ENCODE results near the gene DNAH10. TPM values are rescaled to one million over a fixed set of nuclear protein-coding genes. Genes with fewer than 3 reads are reported as not detected.

DNAH10 gene
- total RNA-seq, 2 experiments from 2014 or later: 0.18 TPM

- no peak for DNase-seq
- CTCF ChIA-PET: interaction anchor here (0.9 to 1.3 kb wide), 4 partner anchors 10 to 389 kb away, joined by 3 to 6 read pairs (median 4); no protein-coding TSS in a partner anchor
- Mint-ChIP-seq H3K27ac (no peak overlapping the region), H3K4me1 (ENCODE audit: low read depth) (peaks cover 52% of the 10 kb centered on the region), H3K36me3 (ENCODE audit: low read depth) (peaks cover 8% of the 10 kb centered on the region), H3K4me3 (no peak overlapping the region), H3K9me3 (ENCODE audit: insufficient read depth) (no peaks in the 10 kb centered on the region), H3K27me3 (ENCODE audit: low read depth) (peaks cover 4% of the 10 kb centered on the region)
- no peak for ATAC-seq
- POLR2A ChIA-PET: interaction anchor here (1.0 kb wide), 1 partner anchor 9 kb away, joined by 3 read pairs; no protein-coding TSS in a partner anchor
These were observed 171.1 kb downstream of the DNAH10 start for GRCh38 chr12:123933214-123933613.

- ChIA-PET POLR2A (interaction anchor here (1.0 kb wide), 1 partner anchor 8 kb away, joined by 3 read pairs; no protein-coding TSS in a partner anchor), CTCF (interaction anchor here (1.2 to 1.5 kb wide), 3 partner anchors 20 to 29 kb away, joined by 3 to 8 read pairs (median 5); no protein-coding TSS in a partner anchor)
- DNase-seq (no peak), ATAC-seq (no peak)
- H3K9me3 Mint-ChIP-seq (ENCODE audit: insufficient read depth): no peaks in the 10 kb centered on the region
- peaks cover 61% of the 10 kb centered on the region for H3K4me1 Mint-ChIP-seq (ENCODE audit: low read depth)
- H3K27ac Mint-ChIP-seq: no peak overlapping the region
- H3K4me3 Mint-ChIP-seq: no peak overlapping the region
- peaks cover 8% of the 10 kb centered on the region for H3K36me3 Mint-ChIP-seq (ENCODE audit: low read depth)
- H3K27me3 Mint-ChIP-seq (ENCODE audit: low read depth): peaks cover 4% of the 10 kb centered on the region
These were observed 172.0 kb downstream of the DNAH10 start for GRCh38 chr12:123934016-123934620.

DNA sequence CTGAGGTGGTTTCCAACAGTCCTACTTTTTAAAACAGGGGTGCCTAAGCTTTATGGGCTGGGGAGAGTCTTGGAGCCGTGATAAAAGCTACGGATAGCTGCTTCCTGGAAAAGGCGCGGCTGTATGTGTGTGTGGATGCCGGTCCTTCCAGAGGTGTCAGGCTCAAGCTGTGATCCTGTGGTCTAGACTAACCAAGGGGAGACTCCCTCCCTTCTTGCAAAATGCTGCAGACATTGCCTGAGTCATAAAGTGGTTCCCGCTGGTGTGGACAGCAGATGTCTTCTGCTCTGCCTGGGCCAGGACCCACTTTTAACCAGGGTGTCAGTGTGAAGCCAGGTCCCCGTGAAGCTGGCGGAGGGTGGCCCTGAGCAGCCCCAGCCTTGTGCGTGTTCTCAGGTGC lies 172.7 kb downstream of the DNAH10 start:
- Mint-ChIP-seq H3K27ac (no peak overlapping the region), H3K27me3 (ENCODE audit: low read depth) (peaks cover 4% of the 10 kb centered on the region), H3K36me3 (ENCODE audit: low read depth) (peaks cover 8% of the 10 kb centered on the region), H3K4me1 (ENCODE audit: low read depth) (peaks cover 62% of the 10 kb centered on the region), H3K9me3 (ENCODE audit: insufficient read depth) (no peaks in the 10 kb centered on the region), H3K4me3 (no peak overlapping the region)
- ChIA-PET POLR2A (no interaction called here), CTCF (interaction anchor here (1.2 to 1.5 kb wide), 2 partner anchors 25 to 29 kb away, joined by 3 to 8 read pairs; no protein-coding TSS in a partner anchor)
- DNase-seq (no peak), ATAC-seq (no peak)

GRCh38 chr12:123935956-123936355 lies 173.9 kb downstream of the DNAH10 start:
- ATAC-seq (no peak), DNase-seq (no peak)
- H3K4me3 Mint-ChIP-seq: no peak overlapping the region
- ChIA-PET POLR2A (no interaction called here), CTCF (no interaction called here)
- peaks cover 4% of the 10 kb centered on the region for H3K27me3 Mint-ChIP-seq (ENCODE audit: low read depth)
- H3K36me3 Mint-ChIP-seq (ENCODE audit: low read depth): peaks cover 8% of the 10 kb centered on the region
- H3K9me3 Mint-ChIP-seq (ENCODE audit: insufficient read depth): no peaks in the 10 kb centered on the region
- H3K4me1 Mint-ChIP-seq (ENCODE audit: low read depth): peaks cover 60% of the 10 kb centered on the region
- H3K27ac Mint-ChIP-seq: peak overlapping the region; percentile 36

GRCh38 chr12:123936471-123936870 lies 174.4 kb downstream of the DNAH10 start:
- H3K27me3 Mint-ChIP-seq (ENCODE audit: low read depth): peaks cover 4% of the 10 kb centered on the region
- peaks cover 59% of the 10 kb centered on the region for H3K4me1 Mint-ChIP-seq (ENCODE audit: low read depth)
- CTCF ChIA-PET: no interaction called here
- ATAC-seq (no peak), DNase-seq (no peak)
- POLR2A ChIA-PET: no interaction called here
- H3K4me3 Mint-ChIP-seq: peak overlapping the region; percentile 22
- peaks cover 11% of the 10 kb centered on the region for H3K36me3 Mint-ChIP-seq (ENCODE audit: low read depth)
- no peaks in the 10 kb centered on the region for H3K9me3 Mint-ChIP-seq (ENCODE audit: insufficient read depth)
- H3K27ac Mint-ChIP-seq: peak overlapping the region; percentile 65

DNA sequence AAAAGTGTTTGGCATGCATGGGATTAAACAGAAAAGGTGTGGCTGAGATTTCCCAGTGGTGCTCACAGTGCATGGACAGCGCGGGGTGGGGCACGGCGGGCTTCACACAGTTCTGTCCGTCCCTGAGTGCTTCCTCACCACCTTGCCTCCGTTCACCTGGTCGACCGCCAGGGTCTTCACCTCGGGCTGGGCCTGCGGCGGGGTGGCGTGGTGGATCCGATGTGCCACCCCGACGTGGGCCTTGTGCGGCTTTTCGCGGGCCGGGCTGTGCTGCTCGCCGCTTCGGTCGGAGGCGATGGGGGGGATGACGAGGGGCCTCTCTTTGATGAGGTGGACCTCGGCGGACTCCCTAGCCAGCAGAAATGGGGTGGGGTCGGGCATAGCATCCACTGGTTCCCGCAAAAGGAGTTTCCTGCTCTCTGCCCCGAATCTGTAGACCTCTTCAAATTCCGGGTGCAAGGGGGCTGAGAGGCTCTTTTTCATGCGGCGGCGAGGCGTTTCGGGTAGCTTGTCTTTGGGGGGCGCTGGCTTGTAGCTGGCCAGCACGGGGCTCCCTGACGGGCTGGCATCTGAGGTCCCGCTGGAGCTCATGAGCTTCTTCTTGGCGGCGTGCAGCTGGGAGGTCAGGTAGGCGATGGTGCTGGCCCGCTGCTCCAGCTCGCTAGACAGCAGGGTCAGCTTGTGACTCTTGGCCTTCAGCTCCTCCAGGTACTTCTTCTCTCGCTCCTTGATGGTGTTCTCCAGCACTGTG lies 175.0 kb downstream of the DNAH10 start:
- CTCF ChIA-PET: interaction anchor here (2.7 kb wide), 1 partner anchor 32 kb away, joined by 9 read pairs; no protein-coding TSS in a partner anchor
- Mint-ChIP-seq H3K27me3 (ENCODE audit: low read depth) (peaks cover 2% of the 10 kb centered on the region), H3K4me3 (peak overlapping the region; percentile 66), H3K27ac (peak overlapping the region; percentile 84), H3K36me3 (ENCODE audit: low read depth) (peaks cover 15% of the 10 kb centered on the region), H3K4me1 (ENCODE audit: low read depth) (peaks cover 53% of the 10 kb centered on the region), H3K9me3 (ENCODE audit: insufficient read depth) (no peaks in the 10 kb centered on the region)
- ATAC-seq (no peak), DNase-seq (no peak)
- POLR2A ChIA-PET: no interaction called here

GRCh38 chr12:123937707-123938591 lies 175.8 kb downstream of the DNAH10 start:
- Mint-ChIP-seq H3K9me3 (ENCODE audit: insufficient read depth) (no peaks in the 10 kb centered on the region), H3K27ac (peak overlapping the region; percentile 84), H3K36me3 (ENCODE audit: low read depth) (peaks cover 19% of the 10 kb centered on the region), H3K4me3 (peak overlapping the region; percentile 66), H3K4me1 (ENCODE audit: low read depth) (peaks cover 47% of the 10 kb centered on the region), H3K27me3 (ENCODE audit: low read depth) (no peaks in the 10 kb centered on the region)
- peak; percentile 89 for ATAC-seq
- DNase-seq: peak; percentile 76
- ChIA-PET POLR2A (no interaction called here), CTCF (interaction anchor here (0.8 to 2.7 kb wide), 8 partner anchors 16 to 94 kb away, joined by 3 to 9 read pairs (median 4); no protein-coding TSS in a partner anchor)

DNA sequence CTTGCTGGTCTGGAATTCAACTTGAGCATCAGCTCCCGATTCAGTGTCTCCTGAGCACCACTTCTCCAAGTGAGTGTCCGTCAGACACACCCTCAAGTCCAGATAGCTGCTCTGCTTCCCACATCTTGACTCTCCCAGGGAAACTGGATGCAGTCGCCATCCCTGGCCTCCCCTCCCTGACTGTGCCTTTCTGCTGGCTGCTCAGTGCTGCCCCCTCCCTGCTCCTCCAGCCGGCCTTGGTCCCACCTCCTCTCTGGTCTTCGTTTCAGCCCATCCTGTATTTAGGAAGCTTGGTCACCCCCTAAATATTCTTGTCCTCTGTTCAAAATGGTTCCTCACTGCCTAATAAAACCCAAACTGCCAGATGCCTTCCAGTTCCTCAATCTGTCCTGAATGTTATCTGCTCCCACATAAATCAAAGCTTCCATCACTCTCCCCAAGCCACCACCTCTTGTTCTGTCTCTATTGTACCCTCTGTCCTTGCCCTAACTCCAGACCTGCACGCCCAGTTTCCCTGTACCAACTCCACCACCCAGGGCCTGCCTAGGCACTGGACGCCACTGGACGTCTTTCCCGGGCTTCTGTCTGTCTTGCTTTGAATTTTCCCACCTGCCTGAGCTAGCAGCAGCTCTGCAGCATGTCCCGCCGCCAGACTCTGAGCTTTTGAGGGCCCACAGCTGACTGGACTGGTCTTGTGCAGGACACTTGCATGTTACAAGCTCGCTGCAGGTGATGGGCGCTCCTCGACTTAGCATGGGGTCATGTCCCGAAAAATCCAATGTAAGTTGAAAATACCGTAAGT lies 176.8 kb downstream of the DNAH10 start:
- peak overlapping the region; percentile 84 for H3K27ac Mint-ChIP-seq
- ChIA-PET CTCF (interaction anchor here (0.8 to 2.7 kb wide), 9 partner anchors 16 to 93 kb away, joined by 3 to 9 read pairs (median 3); no protein-coding TSS in a partner anchor), POLR2A (no interaction called here)
- peak overlapping the region; percentile 16 for H3K4me3 Mint-ChIP-seq
- peaks cover 19% of the 10 kb centered on the region for H3K36me3 Mint-ChIP-seq (ENCODE audit: low read depth)
- ATAC-seq: no peak
- peaks cover 38% of the 10 kb centered on the region for H3K4me1 Mint-ChIP-seq (ENCODE audit: low read depth)
- no peaks in the 10 kb centered on the region for H3K9me3 Mint-ChIP-seq (ENCODE audit: insufficient read depth)
- no peak for DNase-seq
- no peaks in the 10 kb centered on the region for H3K27me3 Mint-ChIP-seq (ENCODE audit: low read depth)

DNA sequence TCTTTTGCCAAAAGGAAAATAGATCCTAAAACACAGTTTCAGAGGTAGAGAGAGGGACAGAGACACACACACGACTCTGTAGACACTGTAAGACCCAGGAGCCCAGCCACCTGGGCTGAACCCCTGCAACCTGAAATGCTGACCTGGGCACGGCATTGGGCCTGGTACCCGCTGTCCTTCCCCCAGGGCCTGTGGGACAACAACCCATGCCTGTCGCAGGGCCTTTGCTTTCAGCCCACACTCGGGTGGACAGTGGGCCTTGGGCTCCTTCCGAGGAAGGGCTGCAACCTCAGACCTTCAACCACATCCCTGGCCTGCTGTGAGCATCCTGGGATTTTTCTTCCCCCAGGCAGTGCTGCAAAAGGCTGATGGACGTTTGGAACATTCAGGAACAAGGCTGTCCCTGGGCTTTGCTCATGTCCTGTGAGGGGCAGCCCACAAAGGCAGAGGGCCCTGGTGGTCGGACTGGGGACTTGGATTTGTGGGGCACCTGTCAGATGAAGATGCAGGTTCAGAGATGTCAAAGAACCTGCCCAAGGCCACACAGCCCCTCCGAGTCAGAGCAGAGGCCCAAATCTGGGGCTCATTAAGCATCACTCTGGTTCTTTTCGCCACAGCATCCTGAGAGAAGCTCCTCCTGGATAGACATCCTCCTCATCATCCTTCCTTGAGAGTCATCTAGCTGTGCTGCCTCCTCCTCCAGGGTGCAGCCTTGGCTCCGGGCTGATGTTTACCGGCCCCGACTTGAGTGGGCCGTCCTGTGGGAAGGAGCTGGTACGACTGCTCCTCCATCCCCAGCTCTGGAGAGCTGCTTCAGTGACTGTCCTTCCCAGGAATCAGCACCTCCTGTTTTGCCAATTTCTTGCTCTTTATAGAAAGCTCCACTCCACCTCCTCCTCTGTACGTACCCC lies 177.9 kb downstream of the DNAH10 start:
- peaks cover 19% of the 10 kb centered on the region for H3K36me3 Mint-ChIP-seq (ENCODE audit: low read depth)
- peaks cover 28% of the 10 kb centered on the region for H3K4me1 Mint-ChIP-seq (ENCODE audit: low read depth)

DNA sequence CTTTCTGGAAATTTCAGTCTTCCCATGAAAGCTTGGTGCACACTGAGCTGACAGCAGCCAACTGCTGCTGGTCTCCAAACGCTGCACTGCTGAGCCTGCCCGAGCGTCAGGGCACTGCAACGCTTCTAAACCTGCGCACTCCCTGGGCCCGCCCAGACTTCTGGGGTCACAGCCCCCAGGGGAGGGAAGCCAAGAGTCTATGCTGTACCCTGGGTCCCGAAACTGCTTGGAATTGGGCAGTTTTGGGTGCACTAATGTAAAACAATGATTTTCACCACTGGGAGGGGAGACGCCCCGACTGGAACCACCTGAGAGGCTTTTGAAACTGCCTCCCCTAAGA lies 178.5 kb downstream of the DNAH10 start:
- POLR2A ChIA-PET: no interaction called here
- Mint-ChIP-seq H3K4me1 (ENCODE audit: low read depth) (peaks cover 26% of the 10 kb centered on the region), H3K36me3 (ENCODE audit: low read depth) (peaks cover 19% of the 10 kb centered on the region), H3K4me3 (no peak overlapping the region), H3K9me3 (ENCODE audit: insufficient read depth) (no peaks in the 10 kb centered on the region), H3K27me3 (ENCODE audit: low read depth) (no peaks in the 10 kb centered on the region), H3K27ac (peak overlapping the region; percentile 19)
- DNase-seq (no peak), ATAC-seq (no peak)
- CTCF ChIA-PET: no interaction called here

More for the DNA sequence above, 177.9 kb downstream of the DNAH10 start:
- Mint-ChIP-seq H3K4me3 (no peak overlapping the region), H3K27me3 (ENCODE audit: low read depth) (no peaks in the 10 kb centered on the region), H3K27ac (peak overlapping the region; percentile 19), H3K9me3 (ENCODE audit: insufficient read depth) (no peaks in the 10 kb centered on the region)
- CTCF ChIA-PET: interaction anchor here (1.2 to 2.7 kb wide), 5 partner anchors 21 to 47 kb away, joined by 3 to 9 read pairs (median 5); no protein-coding TSS in a partner anchor
- no peak for DNase-seq
- no peak for ATAC-seq
- POLR2A ChIA-PET: no interaction called here
